Right kidney (tissue), 9 donors: ENCODE measurements around the gene PELO.
"Not testable (repeated sequence)": the region's sequence is repeated elsewhere in the genome, so short reads cannot be mapped to it uniquely, and the experiment has no call there.

Experiments
- DNase-seq: peaks from one replicate; pipeline ENCODE4 v3.0.0-alpha.2; 2016
- long read RNA-seq, 8 donors: transcript quantifications; one replicate each; lab custom pipeline, GENCODE V29; 2026

PELO gene, protein sequence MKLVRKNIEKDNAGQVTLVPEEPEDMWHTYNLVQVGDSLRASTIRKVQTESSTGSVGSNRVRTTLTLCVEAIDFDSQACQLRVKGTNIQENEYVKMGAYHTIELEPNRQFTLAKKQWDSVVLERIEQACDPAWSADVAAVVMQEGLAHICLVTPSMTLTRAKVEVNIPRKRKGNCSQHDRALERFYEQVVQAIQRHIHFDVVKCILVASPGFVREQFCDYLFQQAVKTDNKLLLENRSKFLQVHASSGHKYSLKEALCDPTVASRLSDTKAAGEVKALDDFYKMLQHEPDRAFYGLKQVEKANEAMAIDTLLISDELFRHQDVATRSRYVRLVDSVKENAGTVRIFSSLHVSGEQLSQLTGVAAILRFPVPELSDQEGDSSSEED
- long read RNA-seq, donor 1, full-length matches to known transcripts = 5 of 37 reads
- long read RNA-seq, donor 1, partial matches to known transcripts = 32 of 37 reads
- long read RNA-seq, donor 1, other reads (novel, unspliced or antisense) = 0 of 37 reads
- long read RNA-seq, donor 2, partial matches to known transcripts = 14 of 15 reads
- long read RNA-seq, donor 2, other reads (novel, unspliced or antisense) = 0 of 15 reads
- long read RNA-seq, donor 3, partial matches to known transcripts = 9 of 10 reads
- long read RNA-seq, donor 3, other reads (novel, unspliced or antisense) = 0 of 10 reads
- long read RNA-seq, donor 4, partial matches to known transcripts = 23 of 23 reads
- long read RNA-seq, donor 4, other reads (novel, unspliced or antisense) = 0 of 23 reads
- long read RNA-seq, donor 5, partial matches to known transcripts = 18 of 18 reads
- long read RNA-seq, donor 5, other reads (novel, unspliced or antisense) = 0 of 18 reads
- long read RNA-seq, donor 6, full-length matches to known transcripts = 3 of 20 reads
- long read RNA-seq, donor 6, partial matches to known transcripts = 17 of 20 reads
- long read RNA-seq, donor 6, other reads (novel, unspliced or antisense) = 0 of 20 reads
- long read RNA-seq, donor 7, transcript PELO-202 (2 exons, 888 nt) = major isoform, 9 of 46 reads
- long read RNA-seq, donor 7, partial matches to known transcripts = 37 of 46 reads
- long read RNA-seq, donor 7, other reads (novel, unspliced or antisense) = 0 of 46 reads
- long read RNA-seq, donor 8, partial matches to known transcripts = 42 of 46 reads
- long read RNA-seq, donor 8, other reads (novel, unspliced or antisense) = 0 of 46 reads

DNA sequence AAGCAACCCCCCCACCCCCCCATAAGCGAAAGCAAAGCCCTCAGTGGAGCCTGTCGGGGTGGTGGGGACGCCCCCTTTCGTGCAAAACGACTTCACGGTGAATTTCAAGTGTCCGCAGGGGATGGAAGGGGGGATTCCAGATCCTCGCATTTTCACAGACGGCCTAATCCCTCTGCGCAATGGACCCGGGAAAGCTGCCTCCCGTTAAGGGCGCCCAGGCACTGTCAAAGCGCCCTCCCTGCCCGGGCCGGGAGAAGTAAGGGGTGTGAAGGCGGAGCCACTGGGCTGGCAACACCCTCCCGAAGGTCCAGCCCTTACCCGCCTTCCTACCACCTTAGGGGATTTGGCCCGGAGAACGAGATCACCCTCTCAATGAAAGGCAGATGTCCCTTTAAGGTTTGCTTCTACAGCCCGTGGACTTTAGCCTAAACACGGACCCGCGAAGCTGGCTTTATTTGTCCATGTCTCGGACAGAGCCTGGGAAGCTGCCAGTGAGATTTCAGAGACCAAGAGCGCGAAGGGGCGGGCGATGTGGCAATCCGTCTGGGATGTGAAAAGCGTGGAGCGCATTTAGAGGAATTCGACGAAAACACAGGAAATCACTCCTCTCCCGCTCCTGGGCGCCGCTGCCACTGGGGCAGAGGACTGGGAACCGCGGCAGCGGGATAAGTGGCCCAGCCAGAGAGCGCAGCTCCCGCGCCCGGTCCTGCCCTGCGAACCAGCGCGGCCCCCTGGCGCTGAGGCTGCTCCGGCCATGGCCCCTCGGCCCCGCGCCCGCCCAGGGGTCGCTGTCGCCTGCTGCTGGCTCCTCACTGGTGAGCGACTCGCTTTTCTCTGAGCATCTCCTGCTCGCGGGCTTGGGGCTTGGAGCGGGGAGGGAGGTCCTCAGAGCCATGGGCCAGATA, at the start of gene PELO, which contains the start of gene ITGA1:
Gene PELO (plus strand): TSS at position 317 of the 905 bp plus-strand sequence. CDS start 12,479 bp downstream, outside the sequence.
Gene ITGA1 (plus strand): TSS at position 317 of the 905 bp plus-strand sequence. CDS start 438 bp downstream, at position 755.
- DNase-seq = peak; percentile 91

DNA sequence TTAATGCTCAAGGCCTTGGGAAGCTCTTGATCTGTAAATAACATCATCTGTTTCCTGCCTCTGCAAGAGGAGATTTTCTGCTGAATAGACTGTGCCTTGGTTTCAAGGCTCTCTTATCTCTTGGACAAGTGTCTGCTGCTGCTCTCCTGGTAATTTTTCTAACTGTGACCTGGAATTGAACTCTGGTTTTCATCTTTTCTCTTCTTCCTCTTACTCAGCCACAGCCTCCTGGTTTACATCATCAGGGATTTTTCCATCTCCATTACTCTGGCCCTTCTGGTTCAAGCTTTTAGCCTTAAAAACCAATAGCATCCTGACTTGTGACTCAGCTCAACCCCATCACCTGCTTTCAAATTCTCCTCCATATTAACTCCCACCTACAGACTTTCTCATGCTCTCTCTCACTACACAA, 49.6 kb upstream of the PELO start:
- DNase-seq = no peak

DNA sequence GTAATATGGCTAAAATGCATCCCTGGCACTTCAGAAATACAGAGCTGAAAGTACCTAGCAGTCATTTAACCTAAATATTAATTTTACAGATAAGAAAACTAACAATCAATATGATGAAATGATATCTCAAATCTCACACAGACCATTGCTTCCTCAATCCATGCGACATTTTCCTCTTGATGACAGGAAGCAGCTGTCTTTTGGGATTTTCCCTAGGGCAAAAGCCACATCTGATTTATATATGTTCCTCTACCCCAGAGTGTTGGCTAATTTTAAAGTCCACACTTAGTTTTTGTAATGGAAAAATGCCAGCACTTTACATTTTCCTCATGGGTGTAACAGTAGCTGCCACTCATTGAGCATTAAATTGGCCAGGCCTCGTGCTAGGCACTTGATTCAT, 47.7 kb upstream of the PELO start:
- DNase-seq = no peak

DNA sequence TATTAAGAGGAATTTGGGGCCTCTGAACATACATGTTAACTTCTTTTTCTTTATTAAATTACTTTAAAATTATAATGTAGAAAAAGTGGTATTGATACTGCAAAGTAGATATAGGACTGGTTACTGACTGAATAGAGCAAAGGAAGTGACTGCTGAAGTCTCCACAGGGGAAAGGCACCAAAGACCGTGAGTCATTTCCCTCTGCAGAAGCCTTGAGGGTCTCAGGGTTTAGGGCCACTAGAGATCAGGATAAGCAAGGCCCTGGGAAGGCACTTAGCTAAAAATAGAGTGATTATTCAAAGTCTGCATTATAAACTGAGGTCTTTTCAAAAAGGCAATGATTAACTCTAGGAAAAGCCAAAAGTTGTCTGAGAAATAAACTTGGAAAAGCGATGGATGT, 44.7 kb upstream of the PELO start:
- no peak for DNase-seq

DNA sequence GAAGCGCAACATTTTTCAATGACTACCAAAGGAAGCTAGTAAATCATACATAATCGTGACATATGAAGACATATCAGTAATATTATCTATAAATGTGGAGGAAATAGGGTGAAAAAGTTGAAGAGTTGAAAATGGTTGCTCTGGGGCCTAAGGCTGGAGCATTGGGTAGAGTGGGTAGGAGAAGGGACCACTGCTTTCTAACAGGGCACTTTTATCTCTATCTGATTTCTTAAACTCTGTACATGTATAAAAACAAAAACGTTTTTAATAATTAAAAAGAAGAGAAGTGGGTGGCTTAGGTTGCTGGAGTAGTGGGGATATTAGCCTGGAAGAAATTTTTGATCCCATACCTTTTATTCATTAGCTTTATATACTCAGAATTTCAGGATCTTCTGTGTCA, 44.2 kb upstream of the PELO start:
- DNase-seq = no peak

DNA sequence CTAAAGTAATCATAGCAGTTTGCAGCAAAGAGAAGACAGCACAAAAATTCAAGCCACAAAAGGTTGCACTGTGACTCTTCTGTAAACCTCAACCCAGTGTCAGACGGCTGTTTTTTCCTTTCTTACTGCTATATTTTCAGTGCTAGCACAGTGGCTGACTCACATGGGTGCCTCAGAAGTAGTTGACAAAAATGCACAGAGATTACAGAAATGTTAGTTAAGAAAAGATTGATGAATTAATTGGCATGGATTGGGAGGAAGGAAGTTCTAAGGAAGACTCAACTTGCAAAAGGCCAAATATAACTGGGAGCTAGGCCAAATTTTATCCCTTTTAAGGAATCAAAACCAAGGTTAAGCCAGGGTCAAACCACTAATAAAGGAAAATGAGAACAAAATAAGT, 43.7 kb upstream of the PELO start:
- DNase-seq = no peak

DNA sequence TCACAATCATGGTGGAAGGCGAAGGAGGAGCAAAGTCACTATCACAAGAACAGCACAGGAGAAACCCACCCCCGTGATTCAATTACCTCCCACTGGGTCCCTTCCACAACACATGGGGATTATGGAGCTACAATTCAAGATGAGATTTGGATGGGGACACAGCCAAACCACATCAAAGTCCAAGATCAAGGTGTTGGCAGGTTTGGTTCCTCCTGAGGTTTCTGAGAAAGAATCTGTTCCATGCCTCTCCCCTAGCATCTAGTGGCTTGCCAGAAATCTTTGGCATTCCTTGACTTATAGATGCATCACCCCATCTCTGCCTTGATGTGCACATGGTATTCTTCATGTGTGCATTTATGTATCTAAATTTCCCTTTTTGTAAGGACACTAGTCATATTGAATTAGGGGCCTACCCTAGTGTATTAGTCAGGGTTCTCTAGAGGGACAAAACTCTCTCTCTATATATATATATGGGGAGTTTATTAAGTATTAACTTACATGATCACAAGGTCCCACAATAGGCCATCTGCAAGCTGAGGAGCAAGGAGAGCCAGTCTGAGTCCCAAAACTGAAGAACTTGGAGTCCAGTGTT, 42.8 kb upstream of the PELO start:
- not testable (repeated sequence) for DNase-seq

DNA sequence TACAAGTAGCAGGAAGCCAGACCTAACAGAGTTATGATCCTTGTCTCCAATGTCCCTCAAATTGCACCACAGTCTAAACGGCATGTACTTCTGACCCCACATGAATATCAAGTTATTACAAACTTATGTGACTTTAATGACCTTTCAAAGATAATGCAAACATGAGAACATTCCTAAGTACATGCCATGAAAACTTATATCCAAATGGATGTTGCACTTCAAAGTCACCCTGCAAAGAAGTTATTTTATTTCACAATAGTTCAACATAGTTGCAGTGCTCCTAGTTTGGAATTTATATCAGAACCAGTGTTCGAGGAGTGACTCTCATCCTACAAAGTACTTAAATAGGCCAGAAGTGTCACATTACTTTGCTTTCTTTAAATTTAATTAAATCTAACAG, 41.2 kb upstream of the PELO start:
- DNase-seq = no peak

DNA sequence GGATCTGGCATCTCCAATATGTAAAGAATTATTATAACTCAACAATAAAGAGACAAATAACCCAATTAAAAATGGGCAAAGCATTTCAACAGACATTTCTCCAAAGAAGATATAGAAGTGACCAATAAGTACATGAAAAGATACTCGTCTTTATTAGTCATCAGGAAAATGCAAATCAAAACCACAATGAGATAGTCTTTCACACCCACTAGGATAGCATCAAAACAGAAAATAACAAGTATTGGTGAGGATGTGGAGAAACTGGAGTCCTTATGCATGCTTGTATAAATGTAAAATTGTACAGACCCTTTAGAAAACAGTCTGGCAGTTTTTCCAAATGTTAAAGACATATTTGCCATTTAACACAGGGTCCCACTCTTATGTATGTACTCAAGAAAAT, 39.1 kb upstream of the PELO start:
- DNase-seq = no peak

DNA sequence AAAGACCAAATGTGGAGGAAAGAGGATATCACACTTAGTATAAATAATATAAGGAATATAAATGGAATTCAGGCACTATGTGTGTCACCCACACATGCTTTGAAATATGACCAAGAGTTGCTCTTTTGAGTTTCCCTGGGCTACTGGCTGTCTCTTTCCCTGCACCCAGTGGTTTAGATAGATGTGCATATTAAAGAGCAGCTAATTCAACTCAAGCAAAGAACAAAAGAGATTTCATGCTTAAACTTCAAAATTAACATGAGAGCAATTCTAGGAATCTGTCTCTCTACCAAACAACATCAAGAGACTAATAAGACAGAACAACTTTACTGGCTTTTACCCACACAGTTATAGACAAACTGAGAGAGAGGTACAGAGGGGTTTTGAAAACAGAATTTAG, 38.0 kb upstream of the PELO start:
- no peak for DNase-seq

DNA sequence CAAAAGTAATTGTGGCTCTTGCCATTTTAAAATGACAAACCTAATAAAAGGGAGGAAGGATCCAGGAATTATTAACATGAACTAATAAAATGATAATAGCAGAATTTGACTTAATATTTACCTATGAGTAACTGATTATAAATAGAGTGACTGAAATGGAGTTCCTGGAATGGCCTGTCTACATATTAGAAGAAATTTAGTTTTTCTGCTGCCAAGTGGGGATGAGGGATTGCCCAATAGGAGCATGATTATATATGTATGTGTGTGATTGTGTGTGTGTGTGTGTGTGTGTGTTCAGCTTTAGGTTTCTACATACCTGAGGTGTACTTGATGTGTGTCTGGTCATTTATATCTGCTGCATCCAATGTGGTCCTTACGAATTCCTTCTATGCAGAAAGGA, 36.6 kb upstream of the PELO start:
- DNase-seq = no peak

DNA sequence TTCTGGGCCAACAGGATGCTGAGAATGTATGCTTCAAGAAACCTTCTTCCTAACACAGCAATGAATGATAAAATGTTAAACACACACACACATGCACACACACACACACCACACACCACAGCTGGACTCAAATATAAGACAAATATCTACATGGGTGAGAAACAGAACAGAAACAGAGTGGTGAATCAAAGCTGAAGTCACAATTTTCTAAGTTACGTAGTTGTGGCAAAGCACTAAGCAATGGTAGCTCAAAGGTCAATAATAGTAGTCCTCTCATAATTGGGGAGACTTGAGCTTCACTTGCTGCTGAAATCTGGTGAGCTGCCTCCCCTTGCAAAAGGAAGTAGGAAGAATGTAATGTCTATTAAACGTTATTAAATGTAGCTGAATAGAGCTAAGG, 33.7 kb upstream of the PELO start:
- no peak for DNase-seq

DNA sequence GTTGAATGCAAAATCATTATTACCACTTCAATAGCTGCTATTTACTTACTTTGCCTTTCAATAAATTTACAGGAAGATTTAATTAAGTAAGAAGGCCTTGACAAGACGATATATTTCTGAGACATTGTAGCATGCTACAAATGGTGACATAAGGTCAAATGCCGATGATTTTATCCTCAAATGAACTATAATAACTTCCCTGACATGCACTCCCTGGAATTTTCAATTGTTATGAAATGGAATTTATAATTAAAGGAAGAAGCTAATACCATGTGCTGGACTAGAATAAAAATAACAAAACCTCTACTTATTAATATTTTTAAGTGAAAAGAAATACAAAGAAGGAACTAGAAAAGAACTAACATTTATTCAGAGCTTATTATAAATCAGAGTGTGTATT, 30.2 kb upstream of the PELO start:
- no peak for DNase-seq

DNA sequence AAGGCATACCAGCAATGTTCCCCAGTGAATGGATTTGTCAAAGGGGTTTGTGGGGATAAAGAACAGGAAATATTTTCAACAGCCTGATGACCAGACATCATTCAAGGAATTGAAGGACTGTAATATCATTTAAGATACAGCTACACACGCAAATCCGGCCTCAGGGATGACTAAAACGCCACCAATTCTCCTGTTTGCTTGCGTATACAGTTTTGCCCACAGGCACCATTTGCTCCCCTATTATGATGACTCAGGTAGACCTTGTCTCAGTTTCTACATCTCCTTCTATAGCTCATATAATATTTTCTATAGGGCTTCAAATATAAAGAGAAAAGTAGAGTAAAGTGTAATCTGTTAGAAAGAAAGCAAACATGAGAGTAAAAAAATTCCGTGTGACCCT, 29.7 kb upstream of the PELO start:
- no peak for DNase-seq

DNA sequence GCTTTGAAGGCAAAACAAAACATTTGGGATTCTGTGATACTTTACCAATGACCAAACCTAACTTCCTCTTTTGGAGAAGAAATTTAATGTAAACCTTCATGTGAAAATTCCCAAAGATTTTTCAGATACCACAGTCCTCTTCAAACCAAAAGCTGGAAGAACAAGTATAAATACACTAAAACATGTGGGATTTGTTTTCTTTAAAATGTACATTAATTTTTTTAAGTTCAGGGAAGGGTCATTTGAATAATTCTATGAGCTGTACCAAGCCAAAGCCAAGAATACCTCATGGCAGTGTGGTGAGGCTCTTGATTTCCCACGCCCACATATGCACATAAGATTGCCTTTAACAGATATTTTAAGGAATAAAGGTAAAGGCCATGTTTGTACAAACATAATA, 28.4 kb upstream of the PELO start:
- no peak for DNase-seq

DNA sequence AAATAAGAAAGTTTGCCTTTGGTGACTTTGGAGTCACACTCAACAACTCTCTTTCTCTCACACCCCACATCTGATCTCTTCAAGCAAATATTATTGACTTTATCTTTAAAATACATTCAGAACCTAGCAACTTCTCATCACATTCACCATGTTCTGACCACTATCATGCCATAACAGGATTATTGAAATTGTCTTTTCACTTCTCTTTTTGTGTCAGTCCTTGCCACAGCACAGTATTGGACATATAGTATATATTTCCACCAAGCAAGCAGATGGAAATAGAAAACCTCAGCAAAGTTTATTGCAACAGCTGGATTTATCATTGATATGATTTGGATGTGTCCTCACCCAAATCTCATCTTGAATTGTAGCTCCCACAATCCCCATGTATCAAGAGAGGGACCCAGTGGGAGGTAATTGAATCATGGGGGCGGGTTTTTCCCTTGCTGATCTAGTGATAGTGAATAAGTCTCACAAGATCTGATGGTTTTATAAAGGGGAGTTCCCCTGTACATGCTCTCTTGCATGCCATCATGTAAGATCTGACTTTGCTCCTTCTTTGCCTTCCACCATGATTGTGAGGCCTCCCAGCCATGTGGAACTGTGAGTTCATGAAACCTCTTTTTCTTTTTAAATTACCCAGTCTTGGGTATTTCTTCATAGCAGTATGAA, 26.9 kb upstream of the PELO start:
- DNase-seq = no peak

DNA sequence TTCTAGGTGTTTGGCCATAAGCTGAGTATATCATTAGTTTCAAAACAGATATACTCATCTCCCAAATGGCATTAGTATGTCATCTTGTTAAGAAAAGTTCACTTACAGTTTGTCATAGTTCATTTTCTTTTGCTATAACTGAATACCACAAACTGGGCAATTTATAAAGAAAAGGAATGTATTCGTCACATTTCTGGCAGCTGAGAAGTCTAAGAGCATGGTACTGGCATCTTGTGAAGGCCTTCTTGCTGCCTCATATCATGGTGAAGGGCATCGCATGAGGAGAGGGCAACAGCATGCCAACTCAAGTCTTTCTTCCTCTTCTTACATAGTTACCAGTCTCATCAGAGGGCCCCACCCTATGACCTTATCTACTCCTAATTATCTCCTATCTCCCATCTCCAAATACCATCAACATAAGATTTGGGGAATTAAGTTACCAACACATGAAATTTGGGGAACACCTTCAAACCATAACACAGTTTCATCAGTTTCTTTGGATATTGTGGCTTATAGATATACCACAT, 20.4 kb upstream of the PELO start:
- no peak for DNase-seq

DNA sequence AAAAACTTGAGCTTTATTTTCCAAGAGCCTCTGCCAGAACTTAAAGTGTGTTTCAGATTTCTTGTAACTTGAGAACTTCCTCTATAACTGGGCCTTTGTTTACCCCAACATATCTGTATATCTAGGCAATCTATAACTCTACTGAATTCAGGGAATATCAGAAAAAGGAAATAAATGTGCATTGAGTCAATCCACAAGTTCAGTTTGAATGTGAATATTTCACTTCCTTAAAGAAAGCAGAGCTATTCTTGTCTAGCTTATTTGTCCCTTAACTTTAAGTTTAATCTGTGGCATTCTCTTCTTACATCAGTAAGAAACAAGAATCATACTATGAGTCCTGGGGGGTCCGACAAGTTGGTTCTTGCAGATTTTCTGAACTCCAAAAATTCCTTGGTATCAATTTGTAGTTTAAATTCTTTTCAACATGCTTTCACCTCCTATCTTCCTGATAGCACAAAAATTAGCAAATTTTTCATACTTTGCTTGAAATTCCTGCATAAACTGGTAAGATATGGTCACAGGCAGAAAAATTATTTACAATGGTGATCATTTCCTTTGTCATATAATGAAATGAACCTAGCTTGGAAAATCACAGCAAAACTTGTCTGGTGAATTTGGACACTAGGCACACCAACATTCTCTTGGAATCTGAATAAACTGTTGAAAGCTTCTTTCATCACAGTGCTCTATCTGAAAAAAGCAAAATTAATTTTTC, 19.8 kb upstream of the PELO start:
- DNase-seq = no peak

DNA sequence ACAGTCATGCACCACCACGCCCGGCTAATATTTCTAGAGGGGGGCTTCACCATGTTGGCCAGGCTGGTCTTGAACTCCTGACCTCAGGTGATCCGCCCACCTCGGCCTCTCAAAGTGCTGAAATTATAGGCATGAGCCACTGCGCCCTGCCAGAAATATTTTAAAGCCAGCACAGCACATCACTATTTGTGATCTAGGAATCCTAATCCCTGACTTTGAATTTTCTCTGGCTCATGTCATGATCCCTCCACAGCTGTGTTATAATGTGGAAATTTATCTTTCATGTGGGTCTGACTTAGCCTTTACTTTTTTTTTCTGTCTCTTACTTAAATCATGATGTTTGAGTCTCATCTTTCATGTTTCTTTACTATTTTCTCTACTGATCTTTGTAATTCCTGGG, 18.7 kb upstream of the PELO start:
- no peak for DNase-seq
